AG09319 (cell line): ENCODE results near the gene IER5.

Source experiments
- DNase-seq: peaks from one replicate; pipeline ENCODE4 v3.0.0-alpha.2; 2010; ENCODE audit warnings: low read depth; ENCODE audit errors: extremely low read depth
- TF ChIP-seq, protein P1 (sequence below): IDR thresholded peaks from 2 replicates; pipeline ENCODE4 v1.5.1; 2011; ENCODE audit warnings: low read depth, mild to moderate bottlenecking, inconsistent platforms, low read length, moderate library complexity

Gene IER5

GRCh38 chr1:181135815-181136737, 47.6 kb downstream of the IER5 start:
- TF ChIP-seq, protein P1, sequence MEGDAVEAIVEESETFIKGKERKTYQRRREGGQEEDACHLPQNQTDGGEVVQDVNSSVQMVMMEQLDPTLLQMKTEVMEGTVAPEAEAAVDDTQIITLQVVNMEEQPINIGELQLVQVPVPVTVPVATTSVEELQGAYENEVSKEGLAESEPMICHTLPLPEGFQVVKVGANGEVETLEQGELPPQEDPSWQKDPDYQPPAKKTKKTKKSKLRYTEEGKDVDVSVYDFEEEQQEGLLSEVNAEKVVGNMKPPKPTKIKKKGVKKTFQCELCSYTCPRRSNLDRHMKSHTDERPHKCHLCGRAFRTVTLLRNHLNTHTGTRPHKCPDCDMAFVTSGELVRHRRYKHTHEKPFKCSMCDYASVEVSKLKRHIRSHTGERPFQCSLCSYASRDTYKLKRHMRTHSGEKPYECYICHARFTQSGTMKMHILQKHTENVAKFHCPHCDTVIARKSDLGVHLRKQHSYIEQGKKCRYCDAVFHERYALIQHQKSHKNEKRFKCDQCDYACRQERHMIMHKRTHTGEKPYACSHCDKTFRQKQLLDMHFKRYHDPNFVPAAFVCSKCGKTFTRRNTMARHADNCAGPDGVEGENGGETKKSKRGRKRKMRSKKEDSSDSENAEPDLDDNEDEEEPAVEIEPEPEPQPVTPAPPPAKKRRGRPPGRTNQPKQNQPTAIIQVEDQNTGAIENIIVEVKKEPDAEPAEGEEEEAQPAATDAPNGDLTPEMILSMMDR = no peak; the same call in 1 of the 2 replicates
- peak; percentile 81 for DNase-seq

DNA sequence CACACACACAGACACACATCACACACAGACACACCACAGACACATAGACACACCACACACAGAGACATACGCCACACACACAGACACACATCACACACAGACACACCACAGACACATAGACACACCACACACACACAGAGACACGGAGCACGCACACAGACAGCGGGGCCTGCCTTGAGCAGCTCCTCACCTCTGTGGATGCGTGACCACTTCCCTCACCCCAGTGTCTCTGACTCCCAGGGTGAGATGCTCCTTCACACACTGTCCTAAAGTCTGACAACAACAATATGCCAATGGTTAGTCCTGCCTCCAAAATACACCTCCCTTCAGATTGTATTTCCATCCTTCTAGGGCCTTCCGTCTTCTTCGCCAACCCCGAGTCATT, 48.2 kb downstream of the IER5 start:
- TF ChIP-seq, protein P1 = no peak
- no peak for DNase-seq

DNA sequence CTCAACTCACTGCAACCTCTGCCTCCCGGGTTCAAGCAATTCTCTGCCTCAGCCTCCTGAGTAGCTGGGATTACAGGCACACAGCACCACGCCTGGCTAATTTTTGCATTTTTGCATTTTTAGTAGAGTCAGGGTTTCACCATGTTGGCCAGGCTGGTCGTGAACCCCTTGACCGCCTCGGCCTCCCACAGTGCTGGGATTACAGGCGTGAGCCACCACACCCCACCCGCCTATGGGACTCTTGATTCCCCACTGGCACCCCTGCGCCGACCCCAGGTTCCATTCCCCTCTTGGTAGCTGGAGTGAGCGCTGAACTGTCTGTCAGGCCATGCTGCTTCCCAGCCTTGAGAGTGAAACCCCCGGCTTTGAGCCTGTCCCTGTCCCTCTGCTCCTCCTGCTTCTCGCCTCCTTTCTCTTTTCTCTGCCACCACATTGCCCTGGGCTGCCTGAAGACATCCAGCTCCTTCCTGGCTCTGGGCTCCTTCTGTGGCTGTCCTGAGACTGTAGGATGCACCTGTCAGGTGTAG, 48.8 kb downstream of the IER5 start:
- no peak for DNase-seq
- TF ChIP-seq, protein P1 = no peak

DNA sequence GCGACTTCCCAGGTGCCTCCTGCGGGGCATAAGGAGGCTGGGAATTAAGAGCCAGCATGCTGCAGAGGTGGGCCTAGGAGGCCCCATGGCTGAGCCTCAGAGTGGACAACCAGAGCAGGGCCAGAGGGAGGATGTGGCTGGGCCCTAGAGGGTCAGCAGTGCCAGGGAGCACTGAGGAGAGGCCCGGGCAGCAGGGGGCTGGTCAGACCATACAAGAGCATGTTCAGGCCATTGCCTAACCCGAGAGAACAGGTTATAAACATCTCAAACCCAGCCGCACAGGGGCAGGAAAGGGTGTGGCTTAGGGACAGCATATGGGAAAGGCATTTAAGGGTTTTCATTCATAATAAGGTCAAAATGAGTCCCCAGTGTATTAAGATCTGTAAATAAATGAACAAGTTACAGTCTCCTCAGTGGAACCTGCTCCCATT, 51.1 kb downstream of the IER5 start:
- TF ChIP-seq, protein P1 = no peak
- no peak for DNase-seq

- DNase-seq = no peak
- TF ChIP-seq, protein P1 = no peak
These were observed 51.9 kb downstream of the IER5 start for GRCh38 chr1:181140398-181140797.

- no peak for DNase-seq
- TF ChIP-seq, protein P1 = no peak
These were observed 52.4 kb downstream of the IER5 start for GRCh38 chr1:181140891-181141290.

DNA sequence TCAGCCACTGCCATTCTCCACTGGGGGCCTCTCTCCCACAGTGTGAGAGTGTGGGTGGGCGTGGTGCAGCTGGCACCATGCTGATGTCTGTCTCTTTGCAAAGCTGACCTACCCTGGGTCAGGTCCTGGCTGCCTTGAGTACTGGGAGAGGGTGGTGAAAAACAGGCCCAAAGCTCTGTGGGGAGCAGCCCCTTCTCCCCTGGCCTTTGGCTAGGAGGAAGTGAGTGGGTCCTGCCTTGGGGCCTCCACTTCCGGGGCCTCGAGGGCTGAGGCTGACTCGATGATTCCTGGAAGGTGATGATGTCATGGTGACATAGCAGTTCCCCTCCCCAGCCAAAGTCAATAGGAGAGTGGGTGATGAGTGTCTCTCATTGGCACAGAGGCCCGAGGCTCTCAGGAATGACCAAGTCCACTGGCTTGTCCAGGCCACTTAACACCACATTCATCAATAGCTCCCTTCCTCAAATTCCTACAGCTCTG, 53.0 kb downstream of the IER5 start:
- TF ChIP-seq, protein P1 = no peak
- no peak for DNase-seq
